WTC11 (cell line): Measurements from ENCODE around the gene ADCY5. TPM values are rescaled to one million over a fixed set of nuclear protein-coding genes. Genes with fewer than 3 reads are reported as not detected.

Experiments used
- ATAC-seq: fragments of 200-7000 bp; cut with Tn5 transposase; 2 replicates; pipeline ENCODE4 v1.10.0; 2021; ENCODE audit warnings: mild to moderate bottlenecking, moderate library complexity
- CTCF ChIA-PET: fragments of 300-600 bp; sonication (Branson Sonifier 250); formaldehyde crosslinking; loops from one replicate; lab custom pipeline; 2021; ENCODE audit warnings: antibody characterized with exemption; lab: Charles Lee
- POLR2A ChIA-PET: fragments of 350-600 bp; sonication (Branson Sonifier 250); formaldehyde crosslinking; loops from one replicate; lab custom pipeline; 2021; ENCODE audit warnings: antibody characterized with exemption; lab: Charles Lee
- DNase-seq: peaks from one replicate; pipeline ENCODE4 v3.0.0; 2021; ENCODE audit warnings: low spot score
- H3K27ac Mint-ChIP-seq: 2 replicates; pipeline ENCODE4 v1.8.0; 2021; ENCODE audit warnings: mixed read lengths
- H3K27me3 Mint-ChIP-seq: 2 replicates; pipeline ENCODE4 v1.8.0; 2021; ENCODE audit warnings: low read depth, mild to moderate bottlenecking, moderate library complexity, mixed read lengths
- H3K36me3 Mint-ChIP-seq: 2 replicates; pipeline ENCODE4 v1.8.0; 2021; ENCODE audit warnings: mixed read lengths
- H3K4me1 Mint-ChIP-seq: 2 replicates; pipeline ENCODE4 v1.8.0; 2022; ENCODE audit warnings: mixed read lengths
- H3K4me3 Mint-ChIP-seq: 2 replicates; pipeline ENCODE4 v1.8.0; 2021; ENCODE audit warnings: mild to moderate bottlenecking, moderate library complexity, mixed read lengths
- H3K9me3 Mint-ChIP-seq: 2 replicates; pipeline ENCODE4 v1.8.0; 2021; ENCODE audit warnings: mixed read lengths
- CREM ChIP-seq: sonication (generic); formaldehyde crosslinking; IDR thresholded peaks from 2 replicates; pipeline ENCODE4 v1.8.1; 2022; ENCODE audit warnings: mild to moderate bottlenecking, missing genetic modification reagents, moderate library complexity
- GABPB1 ChIP-seq: sonication (generic); formaldehyde crosslinking; IDR thresholded peaks from 2 replicates; pipeline ENCODE4 v1.8.1; 2023; ENCODE audit warnings: mild to moderate bottlenecking, missing genetic modification reagents
- NFATC4 ChIP-seq: fragments of 250-450 bp; sonication (Bioruptor Pico); IDR thresholded peaks from 2 replicates; pipeline ENCODE4 v1.9.0; 2021; ENCODE audit warnings: mild to moderate bottlenecking
- PRDM15 ChIP-seq: sonication (generic); formaldehyde crosslinking; IDR thresholded peaks from 2 replicates; pipeline ENCODE4 v1.8.0; 2022; ENCODE audit warnings: missing genetic modification reagents
- PRRX2 ChIP-seq: fragments of 250-450 bp; sonication (Bioruptor Pico); IDR thresholded peaks from 2 replicates; pipeline ENCODE4 v1.8.0; 2021; ENCODE audit warnings: mild to moderate bottlenecking
- USF1 ChIP-seq: sonication (generic); formaldehyde crosslinking; IDR thresholded peaks from 2 replicates; pipeline ENCODE4 v1.8.0; 2022; ENCODE audit warnings: mild to moderate bottlenecking, missing genetic modification reagents
- ZMAT4 ChIP-seq: fragments of 250-450 bp; sonication (Bioruptor Pico); IDR thresholded peaks from 2 replicates; pipeline ENCODE4 v1.9.0; 2021; ENCODE audit warnings: mild to moderate bottlenecking
- ZNF121 ChIP-seq: sonication (generic); formaldehyde crosslinking; IDR thresholded peaks from 2 replicates; pipeline ENCODE4 v1.8.0; 2023; ENCODE audit warnings: missing genetic modification reagents
- ZNF317 ChIP-seq: sonication (generic); formaldehyde crosslinking; IDR thresholded peaks from 2 replicates; pipeline ENCODE4 v1.8.1; 2023; ENCODE audit warnings: low read depth, mild to moderate bottlenecking, moderate library complexity, missing genetic modification reagents, borderline replicate concordance
- ZNF512 ChIP-seq: sonication (generic); formaldehyde crosslinking; IDR thresholded peaks from 2 replicates; pipeline ENCODE4 v1.8.1; 2022; ENCODE audit warnings: missing genetic modification reagents, borderline replicate concordance
- total RNA-seq: library from RNA; stranded (reverse); gene quantifications from 3 replicates; pipeline ENCODE4 v1.2.3, GENCODE V29; 2021

ADCY5 gene
- total RNA-seq, 1 experiment from 2014 or later = 23.5 TPM

GRCh38 chr3:123397050-123397590, 51.8 kb downstream of the ADCY5 start:
- Mint-ChIP-seq H3K9me3 (no peaks in the 10 kb centered on the region), H3K36me3 (no peaks in the 10 kb centered on the region), H3K4me3 (no peak overlapping the region), H3K4me1 (peaks cover 3% of the 10 kb centered on the region), H3K27me3 (peaks cover 13% of the 10 kb centered on the region), H3K27ac (no peak overlapping the region)
- TF ChIP-seq CREM (CRISPR knock-in tag) = no peak
- peak; percentile 13; the same call in 1 of the 2 replicates for TF ChIP-seq PRDM15 (CRISPR knock-in tag)
- no peak for TF ChIP-seq USF1 (CRISPR knock-in tag)
- no peak for TF ChIP-seq GABPB1
- TF ChIP-seq ZNF121 (CRISPR knock-in tag) = no peak
- ChIA-PET CTCF (interaction anchor here (0.6 to 1.5 kb wide), 5 partner anchors 25 to 92 kb away, joined by 3 to 7 read pairs (median 4); no protein-coding TSS in a partner anchor), POLR2A (interaction anchor here (1.0 kb wide), 1 partner anchor 22 kb away, joined by 3 read pairs; no protein-coding TSS in a partner anchor)
- DNase-seq (no peak), ATAC-seq (no peak)

- H3K9me3 Mint-ChIP-seq = no peaks in the 10 kb centered on the region
- peaks cover 3% of the 10 kb centered on the region for H3K4me1 Mint-ChIP-seq
- no peak for DNase-seq
- H3K27me3 Mint-ChIP-seq = peaks cover 9% of the 10 kb centered on the region
- POLR2A ChIA-PET = interaction anchor here (1.0 kb wide), 1 partner anchor 21 kb away, joined by 3 read pairs; no protein-coding TSS in a partner anchor
- H3K36me3 Mint-ChIP-seq = no peaks in the 10 kb centered on the region
- ATAC-seq = peak; percentile 64
- no peak overlapping the region for H3K27ac Mint-ChIP-seq
- peak; percentile 89 for TF ChIP-seq ZNF512 (CRISPR knock-in tag)
- no peak for TF ChIP-seq NFATC4 (CRISPR knock-in tag)
- no peak overlapping the region for H3K4me3 Mint-ChIP-seq
- CTCF ChIA-PET = interaction anchor here (0.7 to 1.5 kb wide), 4 partner anchors 16 to 67 kb away, joined by 3 to 7 read pairs (median 4); no protein-coding TSS in a partner anchor
Measured at GRCh38 chr3:123396171-123397049, 52.5 kb downstream of the ADCY5 start.

- Mint-ChIP-seq H3K27ac (no peak overlapping the region), H3K27me3 (peaks cover 9% of the 10 kb centered on the region), H3K36me3 (no peaks in the 10 kb centered on the region), H3K9me3 (no peaks in the 10 kb centered on the region), H3K4me3 (no peak overlapping the region), H3K4me1 (peaks cover 3% of the 10 kb centered on the region)
- CTCF ChIA-PET = interaction anchor here (0.7 kb wide), 1 partner anchor 17 kb away, joined by 3 read pairs; no protein-coding TSS in a partner anchor
- no peak for ATAC-seq
- DNase-seq = no peak
- no peak for TF ChIP-seq ZNF317
- TF ChIP-seq ZMAT4 (CRISPR knock-in tag) = no peak
- TF ChIP-seq PRRX2 = no peak
- POLR2A ChIA-PET = no interaction called here
Measured at GRCh38 chr3:123395235-123395634, 53.7 kb downstream of the ADCY5 start.
